HL-60 (cell line): ENCODE results near the gene TSNAXIP1.

Source experiments
- DNase-seq, 2 experiments: peaks; one replicate each; pipeline ENCODE4 v3.0.0-alpha.2; 2010 to 2020; ENCODE audit warnings: low read depth in 1 of 2, low spot score in 1 of 2
- H3K27ac ChIP-seq: fragments of 250-450 bp; sonication (Bioruptor Pico); replicated peaks from 2 replicates; pipeline ENCODE4 v1.5.1; 2020; ENCODE audit warnings: mild to moderate bottlenecking, moderate library complexity
- H3K27me3 ChIP-seq: fragments of 250-450 bp; sonication (Bioruptor Pico); 2 replicates; pipeline ENCODE4 v1.5.1; 2021; ENCODE audit warnings: mild to moderate bottlenecking, moderate library complexity; ENCODE audit not compliant: insufficient read depth, poor library complexity, severe bottlenecking
- H3K4me3 ChIP-seq: replicated peaks from 2 replicates; pipeline ENCODE4 v1.5.1; 2011; ENCODE audit warnings: mild to moderate bottlenecking, control low read depth, low read length; ENCODE audit not compliant: insufficient read depth
- CTCF ChIP-seq: IDR thresholded peaks from one replicate; pipeline ENCODE4 v1.5.1; 2011; ENCODE audit warnings: low read length, control low read depth, inconsistent platforms; ENCODE audit not compliant: insufficient read depth
- GABPA ChIP-seq: IDR thresholded peaks from 2 replicates; pipeline ENCODE4 v1.6.1; 2012; ENCODE audit warnings: low read depth
- POLR2AphosphoS5 ChIP-seq: IDR thresholded peaks from 2 replicates; pipeline ENCODE4 v1.6.1; 2012; ENCODE audit warnings: low read depth
- REST ChIP-seq: IDR thresholded peaks from 2 replicates; pipeline ENCODE4 v1.6.1; 2012; ENCODE audit warnings: low read depth; ENCODE audit not compliant: insufficient replicate concordance
- SPI1 ChIP-seq: IDR thresholded peaks from 2 replicates; pipeline ENCODE4 v1.6.1; 2012; ENCODE audit warnings: low read depth, mild to moderate bottlenecking, borderline replicate concordance

TSNAXIP1 gene

GRCh38 chr16:67872131-67872630 is 65.5 kb downstream of the TSNAXIP1 start:
- H3K4me3 ChIP-seq: peak overlapping the region; percentile 92
- no peaks in the 10 kb centered on the region for H3K27me3 ChIP-seq
- H3K27ac ChIP-seq: peak overlapping the region; percentile 79
- peak; percentile 85 for TF ChIP-seq SPI1
- TF ChIP-seq GABPA: no peak
- TF ChIP-seq POLR2AphosphoS5: peak; percentile 12; the same call in 1 of the 2 replicates
- DNase-seq: peak in 1 of 2 experiments; percentile 50

- H3K27ac ChIP-seq: peak within 1 kb of the TSS; percentile 79
- no peaks in the 10 kb centered on the region for H3K27me3 ChIP-seq
- no peak for TF ChIP-seq CTCF
- TF ChIP-seq SPI1: no peak
- TF ChIP-seq GABPA: peak; percentile 97
- peak; percentile 4 for TF ChIP-seq REST
- TF ChIP-seq POLR2AphosphoS5: peak; percentile 77
- H3K4me3 ChIP-seq: peak within 1 kb of the TSS; percentile 92
- DNase-seq: peak; percentile 79 to 80
Measured at GRCh38 chr16:67872631-67873434, 66.1 kb downstream of the TSNAXIP1 start, which contains the start of gene EDC4. EDC4 (plus strand) TSS chr16:67873052; CDS start chr16:67873262, 210 bp downstream.

GRCh38 chr16:67873435-67874370 is 67.0 kb downstream of the TSNAXIP1 start:
- H3K27ac ChIP-seq: peak overlapping the region; percentile 79
- no peak for TF ChIP-seq SPI1
- TF ChIP-seq GABPA: no peak
- TF ChIP-seq POLR2AphosphoS5: no peak
- TF ChIP-seq REST: no peak
- no peak for TF ChIP-seq CTCF
- no peaks in the 10 kb centered on the region for H3K27me3 ChIP-seq
- peak overlapping the region; percentile 92 for H3K4me3 ChIP-seq
- DNase-seq: no peak
